Measurements from ENCODE around the gene PIMREG.

The PIMREG gene

DNA sequence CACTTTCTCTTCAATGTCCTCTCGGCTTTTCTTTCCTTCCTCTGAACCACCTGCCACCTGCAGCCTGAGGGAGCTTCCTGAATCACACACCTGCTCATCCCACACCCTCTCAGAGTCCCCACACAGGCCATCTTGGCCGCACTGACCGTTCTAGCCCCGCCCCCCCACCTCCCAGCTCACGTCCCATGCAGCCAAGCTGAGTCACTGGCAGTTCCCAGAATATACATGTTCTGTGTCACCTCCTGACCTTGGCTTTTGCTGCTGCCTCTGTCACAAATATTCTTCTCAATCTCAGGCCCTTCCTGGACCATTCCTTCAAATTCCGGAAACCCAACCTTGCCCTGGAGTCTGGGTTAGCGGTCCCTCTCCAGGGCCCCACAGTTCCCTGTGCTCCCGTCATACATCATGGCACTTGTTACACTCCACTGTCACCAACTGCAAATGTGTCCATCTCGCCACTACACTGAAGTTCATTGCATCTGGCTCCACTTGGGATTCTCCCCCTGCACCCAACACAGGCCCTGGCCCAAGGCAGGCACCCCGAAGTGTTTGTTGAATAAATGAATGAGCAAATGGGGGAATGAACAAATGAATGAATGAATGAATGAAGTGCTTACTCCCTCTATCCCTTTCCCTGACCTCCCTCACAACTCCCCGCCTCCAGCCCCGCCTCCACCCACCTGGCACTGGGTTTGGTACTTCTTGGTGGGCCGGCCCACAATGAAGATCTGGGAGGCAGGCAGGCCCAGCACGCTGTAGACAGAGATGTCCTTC lies 12.8 kb downstream of the PIMREG start:
- H3K27ac ChIP-seq (ENCODE audit: low read depth, low read length, poor library complexity, severe bottlenecking) = no peak overlapping the region
- H4K20me1 ChIP-seq (ENCODE audit: insufficient read depth, low read length) = no peaks in the 10 kb centered on the region
- no peak overlapping the region for H3K4me2 ChIP-seq (ENCODE audit: low read length)
- no peak overlapping the region for H3K4me3 ChIP-seq (ENCODE audit: low read depth, low read length, poor library complexity, severe bottlenecking)
- H3K36me3 ChIP-seq (ENCODE audit: insufficient read depth, low read length) = no peaks in the 10 kb centered on the region
- no peaks in the 10 kb centered on the region for H3K79me2 ChIP-seq (ENCODE audit: insufficient read depth, low read length)
- no peak for TF ChIP-seq EZH2 (IDR thresholded peaks at IDR 0.05; ENCODE audit: borderline replicate concordance, low read length)
- TF ChIP-seq, protein P1, sequence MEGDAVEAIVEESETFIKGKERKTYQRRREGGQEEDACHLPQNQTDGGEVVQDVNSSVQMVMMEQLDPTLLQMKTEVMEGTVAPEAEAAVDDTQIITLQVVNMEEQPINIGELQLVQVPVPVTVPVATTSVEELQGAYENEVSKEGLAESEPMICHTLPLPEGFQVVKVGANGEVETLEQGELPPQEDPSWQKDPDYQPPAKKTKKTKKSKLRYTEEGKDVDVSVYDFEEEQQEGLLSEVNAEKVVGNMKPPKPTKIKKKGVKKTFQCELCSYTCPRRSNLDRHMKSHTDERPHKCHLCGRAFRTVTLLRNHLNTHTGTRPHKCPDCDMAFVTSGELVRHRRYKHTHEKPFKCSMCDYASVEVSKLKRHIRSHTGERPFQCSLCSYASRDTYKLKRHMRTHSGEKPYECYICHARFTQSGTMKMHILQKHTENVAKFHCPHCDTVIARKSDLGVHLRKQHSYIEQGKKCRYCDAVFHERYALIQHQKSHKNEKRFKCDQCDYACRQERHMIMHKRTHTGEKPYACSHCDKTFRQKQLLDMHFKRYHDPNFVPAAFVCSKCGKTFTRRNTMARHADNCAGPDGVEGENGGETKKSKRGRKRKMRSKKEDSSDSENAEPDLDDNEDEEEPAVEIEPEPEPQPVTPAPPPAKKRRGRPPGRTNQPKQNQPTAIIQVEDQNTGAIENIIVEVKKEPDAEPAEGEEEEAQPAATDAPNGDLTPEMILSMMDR (IDR thresholded peaks at IDR 0.05; ENCODE audit: low read length) = no peak
- no peak overlapping the region for H3K9ac ChIP-seq (ENCODE audit: low read length)
- H2AFZ ChIP-seq (ENCODE audit: low read length) = no peak overlapping the region
- H3K9me3 ChIP-seq (ENCODE audit: low read length) = no peaks in the 10 kb centered on the region
- no peaks in the 10 kb centered on the region for H3K4me1 ChIP-seq (ENCODE audit: insufficient read depth, low read length, severe bottlenecking)
- H3F3A ChIP-seq (ENCODE audit: insufficient read depth, low read length) = no peaks in the 10 kb centered on the region
- no peaks in the 10 kb centered on the region for H3K9me2 ChIP-seq (ENCODE audit: low read depth, low read length)
- H3K27me3 ChIP-seq (ENCODE audit: insufficient read depth, low read length) = no peaks in the 10 kb centered on the region; the same call in 1 of the 2 replicates

DNA sequence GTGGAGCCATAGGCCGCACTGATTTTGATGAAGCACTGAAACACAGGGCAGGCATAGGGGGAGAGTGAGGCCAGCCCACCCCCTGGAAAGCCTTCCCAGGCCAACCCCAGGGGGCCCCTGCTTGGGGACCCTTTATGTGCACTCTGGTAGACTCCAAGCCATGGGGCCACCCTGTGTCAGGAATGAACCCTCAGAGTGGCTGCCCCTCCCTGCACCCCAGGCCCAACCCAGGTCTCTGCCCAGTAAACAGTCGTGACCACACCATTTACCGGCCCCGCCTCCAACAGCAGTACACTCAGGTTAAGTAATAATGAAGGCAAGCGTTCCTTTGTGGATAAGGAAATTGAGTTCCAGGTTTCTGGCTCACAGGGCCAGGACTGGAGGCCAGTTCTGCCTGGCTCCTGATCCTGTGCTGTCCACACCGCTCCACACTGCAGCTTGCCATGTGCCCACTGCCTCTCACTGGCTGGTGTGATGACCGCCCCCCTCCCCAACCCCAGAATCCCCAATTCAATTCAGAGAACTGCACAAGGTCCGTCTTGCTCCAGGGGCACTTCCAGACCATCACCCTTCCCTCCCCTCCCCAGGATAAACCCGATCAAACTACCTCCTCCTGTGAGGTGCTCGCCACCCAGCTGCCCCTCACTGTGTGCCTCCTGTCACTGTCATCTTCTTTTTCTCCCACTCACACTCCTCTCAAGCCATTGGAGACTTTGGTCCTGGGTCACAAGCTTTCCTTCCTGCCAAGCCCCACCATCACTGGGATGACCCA lies 13.6 kb downstream of the PIMREG start:
- H3K4me2 ChIP-seq (ENCODE audit: low read length) = no peak overlapping the region
- no peak overlapping the region for H2AFZ ChIP-seq (ENCODE audit: low read length)
- no peak overlapping the region for H3K4me3 ChIP-seq (ENCODE audit: low read depth, low read length, poor library complexity, severe bottlenecking)
- no peaks in the 10 kb centered on the region for H3K79me2 ChIP-seq (ENCODE audit: insufficient read depth, low read length)
- H3K27me3 ChIP-seq (ENCODE audit: insufficient read depth, low read length) = no peaks in the 10 kb centered on the region; the same call in 1 of the 2 replicates
- H3K36me3 ChIP-seq (ENCODE audit: insufficient read depth, low read length) = no peaks in the 10 kb centered on the region
- H4K20me1 ChIP-seq (ENCODE audit: insufficient read depth, low read length) = no peaks in the 10 kb centered on the region
- no peak overlapping the region for H3K9ac ChIP-seq (ENCODE audit: low read length)
- no peaks in the 10 kb centered on the region for H3K4me1 ChIP-seq (ENCODE audit: insufficient read depth, low read length, severe bottlenecking)
- H3F3A ChIP-seq (ENCODE audit: insufficient read depth, low read length) = no peaks in the 10 kb centered on the region
- no peaks in the 10 kb centered on the region for H3K9me3 ChIP-seq (ENCODE audit: low read length)
- no peak for TF ChIP-seq EZH2 (IDR thresholded peaks at IDR 0.05; ENCODE audit: borderline replicate concordance, low read length)
- TF ChIP-seq, protein P1 (IDR thresholded peaks at IDR 0.05; ENCODE audit: low read length) = no peak
- no peak overlapping the region for H3K27ac ChIP-seq (ENCODE audit: low read depth, low read length, poor library complexity, severe bottlenecking)
- H3K9me2 ChIP-seq (ENCODE audit: low read depth, low read length) = no peaks in the 10 kb centered on the region

DNA sequence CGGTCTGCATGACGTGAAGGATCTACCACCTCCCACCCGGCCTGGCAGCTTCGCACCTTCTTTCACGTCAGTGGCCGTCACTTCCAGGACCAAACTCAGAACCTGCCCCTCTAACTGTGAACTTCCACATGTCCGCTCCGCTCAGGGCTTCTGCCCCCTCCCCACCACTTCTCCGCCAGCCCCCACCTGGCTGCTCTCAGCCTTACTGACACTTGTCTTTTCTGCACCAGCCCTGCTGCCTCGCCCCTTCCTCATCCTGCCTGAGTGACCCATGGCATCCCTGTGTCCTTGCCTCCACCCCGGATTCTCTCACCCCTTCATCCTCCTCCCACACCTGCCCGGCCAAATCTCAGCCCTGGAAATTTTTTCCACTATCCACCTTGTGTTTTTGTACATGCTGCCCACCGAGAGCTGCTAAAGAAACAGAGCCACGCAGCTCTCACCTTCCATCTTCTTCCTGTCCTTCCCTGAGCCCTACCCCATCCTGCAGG lies 14.2 kb downstream of the PIMREG start:
- no peak overlapping the region for H3K27ac ChIP-seq (ENCODE audit: low read depth, low read length, poor library complexity, severe bottlenecking)
- H3K4me3 ChIP-seq (ENCODE audit: low read depth, low read length, poor library complexity, severe bottlenecking) = no peak overlapping the region
- H3K4me1 ChIP-seq (ENCODE audit: insufficient read depth, low read length, severe bottlenecking) = no peaks in the 10 kb centered on the region
- H3K27me3 ChIP-seq (ENCODE audit: insufficient read depth, low read length) = no peaks in the 10 kb centered on the region; the same call in 1 of the 2 replicates
- no peaks in the 10 kb centered on the region for H3K79me2 ChIP-seq (ENCODE audit: insufficient read depth, low read length)
- no peak overlapping the region for H3K4me2 ChIP-seq (ENCODE audit: low read length)
- no peaks in the 10 kb centered on the region for H3K36me3 ChIP-seq (ENCODE audit: insufficient read depth, low read length)
- no peaks in the 10 kb centered on the region for H3F3A ChIP-seq (ENCODE audit: insufficient read depth, low read length)
- H3K9me3 ChIP-seq (ENCODE audit: low read length) = no peaks in the 10 kb centered on the region
- no peak for TF ChIP-seq EZH2 (IDR thresholded peaks at IDR 0.05; ENCODE audit: borderline replicate concordance, low read length)
- TF ChIP-seq, protein P1 (IDR thresholded peaks at IDR 0.05; ENCODE audit: low read length) = no peak
- no peaks in the 10 kb centered on the region for H3K9me2 ChIP-seq (ENCODE audit: low read depth, low read length)
- no peaks in the 10 kb centered on the region for H4K20me1 ChIP-seq (ENCODE audit: insufficient read depth, low read length)
- H3K9ac ChIP-seq (ENCODE audit: low read length) = no peak overlapping the region
- H2AFZ ChIP-seq (ENCODE audit: low read length) = no peak overlapping the region

All from OCI-LY1 (cell line).